SK-N-SH treated with all-trans-retinoic acid at 6 μM for 48 hours (cell line): Measurements from ENCODE around the gene ADCY5.

Source experiments
- CREB5 ChIP-seq: fragments of 250-450 bp; sonication (Bioruptor Pico); IDR thresholded peaks from 2 replicates; pipeline ENCODE4 v1.5.1; 2020; ENCODE audit warnings: low read depth, mild to moderate bottlenecking, moderate library complexity
- CSDC2 ChIP-seq: fragments of 250-450 bp; sonication (Bioruptor Pico); IDR thresholded peaks from 2 replicates; pipeline ENCODE4 v1.5.0; 2020; ENCODE audit warnings: mild to moderate bottlenecking, moderate library complexity
- PATZ1 ChIP-seq: fragments of 250-450 bp; sonication (Bioruptor Pico); IDR thresholded peaks from 2 replicates; pipeline ENCODE4 v1.8.0; 2020; ENCODE audit warnings: mild to moderate bottlenecking, moderate library complexity, borderline replicate concordance
- PPARA ChIP-seq: fragments of 250-450 bp; sonication (Bioruptor Pico); IDR thresholded peaks from 2 replicates; pipeline ENCODE4 v1.5.0; 2020; ENCODE audit warnings: mild to moderate bottlenecking, borderline replicate concordance
- RARB ChIP-seq: fragments of 250-450 bp; sonication (Bioruptor Pico); IDR thresholded peaks from 2 replicates; pipeline ENCODE4 v1.8.0; 2021; ENCODE audit warnings: mild to moderate bottlenecking, moderate library complexity
- SNAI2 ChIP-seq: fragments of 250-450 bp; sonication (Bioruptor Pico); IDR thresholded peaks from 2 replicates; pipeline ENCODE4 v1.5.0; 2020; ENCODE audit warnings: mild to moderate bottlenecking, moderate library complexity
- TOX ChIP-seq: fragments of 250-450 bp; sonication (Bioruptor Pico); IDR thresholded peaks from 2 replicates; pipeline ENCODE4 v1.8.0; 2021; ENCODE audit warnings: mild to moderate bottlenecking, moderate library complexity, borderline replicate concordance
- TSHZ2 ChIP-seq: fragments of 250-450 bp; sonication (Bioruptor Pico); IDR thresholded peaks from 2 replicates; pipeline ENCODE4 v1.5.0; 2020; ENCODE audit warnings: mild to moderate bottlenecking, moderate library complexity
- ZC3H10 ChIP-seq: fragments of 250-450 bp; sonication (Bioruptor Pico); IDR thresholded peaks from 2 replicates; pipeline ENCODE4 v1.5.1; 2021; ENCODE audit warnings: mild to moderate bottlenecking, moderate library complexity
- ZFP3 ChIP-seq: fragments of 250-450 bp; sonication (Bioruptor Pico); IDR thresholded peaks from 2 replicates; pipeline ENCODE4 v1.5.0; 2020; ENCODE audit warnings: mild to moderate bottlenecking, moderate library complexity
- ZFP30 ChIP-seq: fragments of 450-650 bp; formaldehyde crosslinking; IDR thresholded peaks from 2 replicates; pipeline ENCODE4 v1.5.0; 2022; ENCODE audit warnings: mild to moderate bottlenecking, moderate library complexity
- ZNF8 ChIP-seq: fragments of 450-650 bp; formaldehyde crosslinking; IDR thresholded peaks from 2 replicates; pipeline ENCODE4 v1.5.0; 2020; ENCODE audit warnings: mild to moderate bottlenecking, moderate library complexity
- TF ChIP-seq, protein P1 (sequence below): fragments of 250-450 bp; sonication (Bioruptor Pico); IDR thresholded peaks from 2 replicates; pipeline ENCODE4 v1.5.1; 2021; ENCODE audit warnings: mild to moderate bottlenecking, moderate library complexity

- no peak for TF ChIP-seq ZC3H10
- no peak for TF ChIP-seq PATZ1 (CRISPR knock-in tag)
- no peak for TF ChIP-seq CREB5 (CRISPR knock-in tag)
- no peak for TF ChIP-seq CSDC2 (CRISPR knock-in tag)
- no peak for TF ChIP-seq ZFP3 (CRISPR knock-in tag)
- TF ChIP-seq TSHZ2 (CRISPR knock-in tag): no peak
- TF ChIP-seq ZNF8 (CRISPR knock-in tag): no peak
- no peak for TF ChIP-seq TOX (CRISPR knock-in tag)
- no peak for TF ChIP-seq ZFP30 (CRISPR knock-in tag)
- no peak for TF ChIP-seq RARB (CRISPR knock-in tag)
- no peak for TF ChIP-seq SNAI2
- TF ChIP-seq PPARA: no peak
- TF ChIP-seq, protein P1, sequence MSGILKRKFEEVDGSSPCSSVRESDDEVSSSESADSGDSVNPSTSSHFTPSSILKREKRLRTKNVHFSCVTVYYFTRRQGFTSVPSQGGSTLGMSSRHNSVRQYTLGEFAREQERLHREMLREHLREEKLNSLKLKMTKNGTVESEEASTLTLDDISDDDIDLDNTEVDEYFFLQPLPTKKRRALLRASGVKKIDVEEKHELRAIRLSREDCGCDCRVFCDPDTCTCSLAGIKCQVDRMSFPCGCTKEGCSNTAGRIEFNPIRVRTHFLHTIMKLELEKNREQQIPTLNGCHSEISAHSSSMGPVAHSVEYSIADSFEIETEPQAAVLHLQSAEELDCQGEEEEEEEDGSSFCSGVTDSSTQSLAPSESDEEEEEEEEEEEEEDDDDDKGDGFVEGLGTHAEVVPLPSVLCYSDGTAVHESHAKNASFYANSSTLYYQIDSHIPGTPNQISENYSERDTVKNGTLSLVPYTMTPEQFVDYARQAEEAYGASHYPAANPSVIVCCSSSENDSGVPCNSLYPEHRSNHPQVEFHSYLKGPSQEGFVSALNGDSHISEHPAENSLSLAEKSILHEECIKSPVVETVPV (CRISPR knock-in tag): no peak
These were observed 192.6 kb downstream of the ADCY5 start for GRCh38 chr3:123256256-123256655.
